NCI-H345 treated with DMSO at 0.1 percent for 48 hours (cell line): ENCODE data around the gene LACTBL1.

Experiments
- DNase-seq: peaks from one replicate; lab custom pipeline; 2025; ENCODE audit not compliant: unreplicated experiment; lab: John Stamatoyannopoulos, UW

Gene LACTBL1

GRCh38 chr1:22914156-22914555 is 58.5 kb downstream of the LACTBL1 start:
- DNase-seq: no peak

- no peak for DNase-seq
Measured at GRCh38 chr1:22913421-22914141, 59.1 kb downstream of the LACTBL1 start.

- no peak for DNase-seq
Measured at GRCh38 chr1:22912311-22912710, 60.4 kb downstream of the LACTBL1 start.

GRCh38 chr1:22910986-22911651 is 61.5 kb downstream of the LACTBL1 start:
- DNase-seq: no peak

- no peak for DNase-seq
Measured at GRCh38 chr1:22910286-22910685, 62.4 kb downstream of the LACTBL1 start.

- DNase-seq: no peak
Measured at GRCh38 chr1:22908880-22909426, 63.7 kb downstream of the LACTBL1 start.

- DNase-seq: no peak
Measured at GRCh38 chr1:22907528-22907927, 65.1 kb downstream of the LACTBL1 start.

GRCh38 chr1:22906968-22907367 is 65.7 kb downstream of the LACTBL1 start:
- no peak for DNase-seq

GRCh38 chr1:22903113-22903512 is 69.6 kb downstream of the LACTBL1 start:
- DNase-seq: no peak
